GM06990 (cell line): Measurements from ENCODE around the gene NTRK3.

Experiments
- DNase-seq: peaks from one replicate; pipeline ENCODE4 v3.0.0-alpha.2; 2011; ENCODE audit not compliant: insufficient read length; ENCODE audit errors: extremely low read depth
- H3K27me3 ChIP-seq: replicated peaks from 2 replicates; pipeline ENCODE4 v1.6.0; 2011; ENCODE audit warnings: low read length; ENCODE audit not compliant: control insufficient read depth, insufficient read depth
- H3K36me3 ChIP-seq: 2 replicates; pipeline ENCODE4 v1.5.1; 2011; ENCODE audit warnings: low read length; ENCODE audit not compliant: control insufficient read depth, insufficient read depth
- H3K4me3 ChIP-seq: replicated peaks from 2 replicates; pipeline ENCODE4 v1.5.1; 2011; ENCODE audit warnings: low read depth, mild to moderate bottlenecking, control low read depth, low read length
- TF ChIP-seq, protein P1 (sequence below): IDR thresholded peaks from 2 replicates; pipeline ENCODE4 v1.5.1; 2011; ENCODE audit warnings: low read length, control low read depth, mild to moderate bottlenecking, inconsistent platforms; ENCODE audit not compliant: insufficient read depth, poor library complexity, severe bottlenecking

NTRK3 gene

DNA sequence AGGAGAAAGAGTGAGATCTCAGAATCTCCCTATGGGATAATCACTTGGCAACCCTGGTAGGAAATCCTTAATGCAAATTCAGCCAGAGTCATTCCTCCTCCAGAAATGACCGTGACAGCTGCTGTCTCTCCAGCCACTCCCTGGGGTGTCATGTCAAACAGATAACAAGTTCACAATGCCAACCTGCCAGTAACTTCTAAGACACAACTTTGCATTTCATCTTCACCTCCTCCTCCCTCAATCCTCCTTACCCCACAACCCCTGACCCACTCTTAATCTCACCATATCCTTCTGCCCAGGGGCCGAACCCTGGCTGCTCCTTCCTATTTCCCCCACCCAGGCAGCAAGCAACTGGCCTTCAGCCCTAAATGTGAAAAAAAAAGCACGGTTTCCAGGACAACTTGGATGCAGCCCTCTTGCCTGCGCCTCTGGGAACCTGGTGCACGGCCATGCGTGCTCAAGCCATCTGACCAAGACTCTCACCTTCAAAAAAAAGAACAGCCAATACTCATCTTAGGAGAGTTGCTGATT lies 166.0 kb downstream of the NTRK3 start:
- H3K4me3 ChIP-seq, result no peak overlapping the region

DNA sequence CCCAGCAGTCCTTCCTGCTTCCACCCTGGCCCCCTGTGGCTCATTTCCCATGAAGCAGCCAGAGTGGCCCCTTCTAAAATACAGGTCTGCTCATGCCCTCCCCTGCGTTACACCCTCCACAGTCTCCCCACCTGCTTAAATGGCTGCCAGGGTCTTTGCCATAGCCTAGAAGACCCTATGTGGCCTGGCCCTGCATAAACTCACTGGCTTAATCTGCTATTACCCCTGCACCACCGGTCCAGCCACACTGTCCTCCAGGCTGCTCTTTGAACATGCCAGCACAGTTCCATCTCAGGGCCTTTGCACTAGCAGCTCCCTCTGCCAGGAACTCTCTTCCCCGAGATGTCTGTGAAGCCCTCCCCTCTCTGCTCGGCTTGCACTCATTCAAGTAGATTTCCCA lies 166.8 kb downstream of the NTRK3 start:
- TF ChIP-seq, protein P1, sequence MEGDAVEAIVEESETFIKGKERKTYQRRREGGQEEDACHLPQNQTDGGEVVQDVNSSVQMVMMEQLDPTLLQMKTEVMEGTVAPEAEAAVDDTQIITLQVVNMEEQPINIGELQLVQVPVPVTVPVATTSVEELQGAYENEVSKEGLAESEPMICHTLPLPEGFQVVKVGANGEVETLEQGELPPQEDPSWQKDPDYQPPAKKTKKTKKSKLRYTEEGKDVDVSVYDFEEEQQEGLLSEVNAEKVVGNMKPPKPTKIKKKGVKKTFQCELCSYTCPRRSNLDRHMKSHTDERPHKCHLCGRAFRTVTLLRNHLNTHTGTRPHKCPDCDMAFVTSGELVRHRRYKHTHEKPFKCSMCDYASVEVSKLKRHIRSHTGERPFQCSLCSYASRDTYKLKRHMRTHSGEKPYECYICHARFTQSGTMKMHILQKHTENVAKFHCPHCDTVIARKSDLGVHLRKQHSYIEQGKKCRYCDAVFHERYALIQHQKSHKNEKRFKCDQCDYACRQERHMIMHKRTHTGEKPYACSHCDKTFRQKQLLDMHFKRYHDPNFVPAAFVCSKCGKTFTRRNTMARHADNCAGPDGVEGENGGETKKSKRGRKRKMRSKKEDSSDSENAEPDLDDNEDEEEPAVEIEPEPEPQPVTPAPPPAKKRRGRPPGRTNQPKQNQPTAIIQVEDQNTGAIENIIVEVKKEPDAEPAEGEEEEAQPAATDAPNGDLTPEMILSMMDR, result no peak
- DNase-seq, result no peak
- 0 out of 2 replicates have a peak, but pooled peaks cover 1% of the 10 kb centered on the region for H3K27me3 ChIP-seq
- H3K36me3 ChIP-seq, result no peaks in the 10 kb centered on the region
- H3K4me3 ChIP-seq, result no peak overlapping the region

More for the DNA sequence above, 166.0 kb downstream of the NTRK3 start:
- TF ChIP-seq, protein P1, result no peak
- no peak for DNase-seq
- Histone ChIP-seq H3K27me3 (0 out of 2 replicates have a peak, but pooled peaks cover 1% of the 10 kb centered on the region), H3K36me3 (no peaks in the 10 kb centered on the region)

DNA sequence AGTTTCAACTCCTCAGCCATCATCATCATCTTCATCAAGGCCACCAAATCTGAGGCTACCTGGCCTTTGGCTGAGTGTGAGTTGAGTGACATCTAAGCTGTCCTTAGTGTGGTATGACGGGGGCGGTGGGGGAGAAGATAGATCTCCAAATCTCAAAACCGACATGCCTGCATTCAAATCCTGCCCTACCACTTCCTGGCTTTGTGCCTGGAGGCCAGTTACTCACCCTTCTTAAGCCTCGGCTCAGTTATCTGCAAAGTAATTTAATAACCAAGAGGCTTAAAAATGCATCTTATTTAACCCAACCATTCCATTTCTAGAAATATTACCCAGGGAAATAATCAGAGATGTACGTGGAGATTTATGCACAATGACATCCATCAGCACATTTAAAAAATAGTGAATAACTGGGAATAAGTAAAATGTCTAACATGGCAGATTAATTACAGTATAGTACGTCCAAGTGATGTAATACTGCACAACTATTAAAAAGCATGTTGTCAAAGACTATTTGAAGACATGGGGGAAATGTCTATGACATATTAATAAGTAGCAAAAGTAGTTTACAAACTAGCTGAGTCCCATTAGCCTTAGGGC lies 167.4 kb downstream of the NTRK3 start:
- TF ChIP-seq, protein P1, result no peak
- no peak overlapping the region for H3K4me3 ChIP-seq
- DNase-seq, result no peak
- 0 out of 2 replicates have a peak, but pooled peaks cover 1% of the 10 kb centered on the region for H3K27me3 ChIP-seq
- no peaks in the 10 kb centered on the region for H3K36me3 ChIP-seq

DNA sequence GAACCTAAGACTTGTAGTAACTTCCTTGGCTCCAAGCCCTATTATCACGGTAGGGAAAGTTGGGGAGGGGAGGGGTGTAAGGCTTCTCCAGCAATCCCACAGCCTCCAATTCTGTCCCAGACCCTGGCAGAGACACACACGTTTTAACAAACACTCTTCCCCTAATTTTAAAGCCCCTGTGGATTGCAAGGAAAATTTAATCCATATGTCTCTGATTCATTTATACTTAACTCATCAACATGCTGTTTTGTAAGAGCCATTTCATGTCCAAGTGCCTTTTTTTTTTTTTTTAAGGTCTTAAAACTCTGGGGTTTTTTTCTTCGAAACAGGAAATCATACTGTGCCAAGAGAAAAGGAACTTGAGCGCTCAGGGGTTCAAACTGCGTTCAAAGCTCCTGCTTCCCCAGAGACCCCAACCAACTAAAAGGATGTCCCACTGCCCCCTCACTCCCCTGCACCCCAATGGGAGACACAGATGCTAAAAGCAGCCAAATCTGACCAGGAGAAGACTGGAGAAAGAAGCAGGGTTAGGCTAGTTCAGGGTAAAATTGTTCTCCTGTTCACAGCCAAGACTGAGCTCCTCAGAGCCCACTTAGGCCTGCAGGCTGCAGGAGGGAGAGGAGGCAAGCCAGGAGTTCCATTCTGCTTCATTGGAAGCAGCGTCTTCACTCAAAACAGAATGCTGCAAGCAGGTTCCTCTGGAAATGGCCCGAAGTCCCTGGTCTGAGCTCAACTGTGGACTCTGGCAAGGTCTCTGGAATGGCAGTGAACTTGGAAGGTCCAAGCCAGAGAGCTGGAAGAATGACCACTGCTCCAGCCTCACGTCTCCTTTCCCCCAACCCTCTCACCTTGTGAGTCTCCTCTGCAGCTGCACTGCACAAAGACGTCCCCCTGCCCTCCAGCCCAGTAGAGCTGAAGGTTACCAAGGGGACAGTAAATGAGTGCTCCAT lies 172.5 kb downstream of the NTRK3 start:
- no peaks in the 10 kb centered on the region for H3K36me3 ChIP-seq
- no peak overlapping the region for H3K4me3 ChIP-seq
- no peak for DNase-seq
- 0 out of 2 replicates have a peak, but pooled peaks cover 1% of the 10 kb centered on the region for H3K27me3 ChIP-seq
- TF ChIP-seq, protein P1, result no peak

DNA sequence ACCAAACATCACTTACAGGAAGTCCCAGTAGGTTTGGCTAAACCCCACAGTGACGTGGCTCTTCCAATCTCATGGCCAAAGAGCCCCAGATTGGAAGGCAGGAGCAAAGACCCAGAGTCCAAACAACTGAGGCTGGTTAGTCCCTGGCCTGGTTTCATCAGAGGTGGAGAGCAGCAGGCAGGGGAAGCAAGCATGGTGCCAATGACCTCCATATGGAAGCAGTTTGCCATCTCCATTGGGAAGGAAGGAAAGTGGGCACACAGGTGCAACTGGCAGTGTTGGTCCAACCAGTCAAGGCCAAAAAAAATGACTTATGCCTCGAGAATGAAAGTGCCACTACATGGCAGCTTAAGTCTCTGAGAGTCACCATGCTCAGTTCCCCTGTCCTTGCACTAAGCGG lies 175.9 kb downstream of the NTRK3 start:
- TF ChIP-seq, protein P1, result no peak

More for the DNA sequence above, 175.9 kb downstream of the NTRK3 start:
- H3K36me3 ChIP-seq, result no peaks in the 10 kb centered on the region
- H3K27me3 ChIP-seq, result no peaks in the 10 kb centered on the region
- H3K4me3 ChIP-seq, result no peak overlapping the region
- DNase-seq, result no peak
